Measurements from ENCODE around the gene PER2.
A peak's percentile ranks its signal among the peaks of the same experiment; 100 is the strongest.

The PER2 gene

DNA sequence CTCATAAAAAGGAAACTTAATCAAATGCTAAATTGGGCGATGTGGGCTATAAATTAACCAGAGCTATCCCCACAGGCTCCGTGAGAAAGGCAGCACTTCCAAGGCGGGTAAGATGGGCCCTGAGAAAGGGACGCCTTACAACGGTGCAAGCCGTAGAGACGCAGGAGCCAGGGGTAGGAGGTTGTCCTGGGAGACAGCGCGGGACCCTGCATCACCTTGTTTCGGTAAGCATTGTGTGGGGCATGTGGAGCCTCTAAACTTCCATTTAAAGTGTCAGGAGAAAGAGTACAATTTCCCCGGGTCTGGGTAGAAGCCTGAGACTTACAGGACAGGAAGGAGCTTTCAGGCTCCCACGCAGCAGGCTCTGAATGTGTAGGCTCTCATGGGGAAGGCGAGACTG, 1.2 kb upstream of the PER2 start:
- H3K27ac ChIP-seq, result peak overlapping the region; percentile 96
- TF ChIP-seq, protein P1, sequence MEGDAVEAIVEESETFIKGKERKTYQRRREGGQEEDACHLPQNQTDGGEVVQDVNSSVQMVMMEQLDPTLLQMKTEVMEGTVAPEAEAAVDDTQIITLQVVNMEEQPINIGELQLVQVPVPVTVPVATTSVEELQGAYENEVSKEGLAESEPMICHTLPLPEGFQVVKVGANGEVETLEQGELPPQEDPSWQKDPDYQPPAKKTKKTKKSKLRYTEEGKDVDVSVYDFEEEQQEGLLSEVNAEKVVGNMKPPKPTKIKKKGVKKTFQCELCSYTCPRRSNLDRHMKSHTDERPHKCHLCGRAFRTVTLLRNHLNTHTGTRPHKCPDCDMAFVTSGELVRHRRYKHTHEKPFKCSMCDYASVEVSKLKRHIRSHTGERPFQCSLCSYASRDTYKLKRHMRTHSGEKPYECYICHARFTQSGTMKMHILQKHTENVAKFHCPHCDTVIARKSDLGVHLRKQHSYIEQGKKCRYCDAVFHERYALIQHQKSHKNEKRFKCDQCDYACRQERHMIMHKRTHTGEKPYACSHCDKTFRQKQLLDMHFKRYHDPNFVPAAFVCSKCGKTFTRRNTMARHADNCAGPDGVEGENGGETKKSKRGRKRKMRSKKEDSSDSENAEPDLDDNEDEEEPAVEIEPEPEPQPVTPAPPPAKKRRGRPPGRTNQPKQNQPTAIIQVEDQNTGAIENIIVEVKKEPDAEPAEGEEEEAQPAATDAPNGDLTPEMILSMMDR (conservative IDR thresholded peaks at IDR 0.05), result no peak

DNA sequence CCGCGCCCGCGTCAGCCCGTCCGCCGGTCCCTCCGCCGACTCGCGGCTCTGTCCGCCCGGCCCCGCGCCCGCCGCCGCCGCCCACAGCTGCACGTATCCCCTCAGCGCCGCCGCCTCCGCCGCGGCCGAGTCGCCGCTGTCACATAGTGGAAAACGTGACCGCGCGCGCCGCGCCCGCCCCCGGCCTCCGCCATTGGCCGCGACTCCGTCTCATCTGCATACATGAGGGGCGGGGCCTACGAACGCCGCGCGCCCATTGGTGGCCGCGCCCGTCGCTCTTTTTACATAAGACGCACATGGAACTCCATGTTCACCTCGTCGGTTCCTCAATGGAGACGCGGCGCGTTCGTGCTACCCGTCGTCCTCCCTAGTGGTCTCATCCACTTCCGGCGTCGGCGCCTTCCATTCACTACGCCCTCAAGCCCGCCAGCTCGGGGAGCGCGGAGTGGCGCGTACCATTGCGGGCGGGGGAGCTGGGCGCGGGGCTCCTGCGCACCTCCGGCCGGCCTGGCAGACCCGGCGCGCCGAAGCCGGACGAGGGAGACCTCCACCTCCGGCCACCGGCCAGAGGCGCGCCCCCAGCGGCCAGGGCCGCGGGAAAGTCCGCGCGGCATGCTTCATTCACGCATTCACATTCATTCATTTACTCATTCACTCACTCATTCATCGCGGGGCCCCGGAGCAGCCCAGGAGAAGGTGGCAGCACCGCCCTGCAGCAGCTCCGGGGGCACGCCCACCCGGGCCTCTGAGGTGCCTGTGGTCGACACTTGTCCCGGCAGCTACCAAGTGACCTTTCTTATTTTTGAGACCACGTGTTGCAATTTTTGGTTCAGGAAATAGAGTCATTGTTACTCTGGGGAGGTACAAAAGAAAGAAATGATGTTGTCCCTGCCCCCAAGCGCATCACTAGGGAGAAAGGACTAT, 502 bp upstream of the PER2 start:
- peak overlapping the region; percentile 96 for H3K27ac ChIP-seq
- TF ChIP-seq, protein P1 (conservative IDR thresholded peaks at IDR 0.05), result peak; percentile 58

DNA sequence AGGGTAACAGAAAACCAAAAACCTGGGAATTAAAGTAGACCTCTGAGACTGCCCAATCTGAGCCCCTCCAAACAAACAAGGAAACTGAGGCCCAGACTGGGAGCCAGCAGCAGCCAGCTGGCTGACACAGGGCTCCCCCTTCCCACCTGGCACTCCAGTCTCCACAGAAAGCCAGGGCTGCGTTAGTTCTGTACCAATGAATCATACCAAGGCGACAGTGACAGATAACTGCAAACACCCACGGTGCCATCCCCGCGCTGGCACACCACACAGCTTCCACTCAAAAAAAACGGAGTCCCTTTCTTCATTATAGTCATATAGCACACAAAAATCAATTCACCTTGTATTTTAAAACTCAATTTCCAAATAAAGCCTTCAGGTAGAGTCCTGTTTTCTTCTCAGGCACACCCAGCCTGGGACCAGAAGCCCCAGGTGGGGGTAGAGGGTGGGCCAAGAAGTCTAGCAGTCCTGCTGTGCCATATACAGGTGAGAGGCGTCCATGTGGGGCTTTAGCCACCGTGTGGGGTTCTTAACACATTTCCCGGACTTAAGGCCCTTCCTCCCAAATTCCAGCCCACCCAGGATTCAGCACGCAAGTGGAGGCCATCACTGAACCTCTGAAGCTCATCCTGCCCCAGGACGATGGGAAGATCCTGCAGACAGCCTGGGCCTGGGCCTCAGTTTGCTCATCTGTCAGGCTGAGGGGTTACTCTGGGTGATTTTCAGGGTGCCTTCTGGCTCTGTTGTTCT, 1.2 kb downstream of the PER2 start:
- TF ChIP-seq, protein P1 (conservative IDR thresholded peaks at IDR 0.05), result no peak
- H3K27ac ChIP-seq, result peak overlapping the region; percentile 96

DNA sequence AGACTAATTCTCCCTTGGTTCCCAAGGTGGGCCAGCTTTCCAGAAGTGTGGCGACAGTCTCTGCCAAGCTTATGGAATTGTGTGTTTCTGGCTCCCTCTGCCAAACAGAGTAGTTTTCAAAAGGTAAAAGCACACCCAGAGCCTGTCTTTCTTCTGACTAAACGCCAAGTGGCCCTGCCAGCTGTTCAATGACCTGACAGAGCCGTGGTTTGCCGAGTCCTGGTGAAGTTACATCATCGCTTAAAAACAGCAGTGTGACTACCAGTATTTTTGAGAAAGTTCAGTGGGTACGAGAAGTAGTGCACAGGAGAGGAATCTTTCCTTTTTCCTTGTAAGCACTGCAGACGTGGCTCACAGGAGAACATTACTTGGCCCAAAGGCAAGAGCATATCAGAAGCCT, 1.9 kb downstream of the PER2 start:
- TF ChIP-seq, protein P1 (conservative IDR thresholded peaks at IDR 0.05), result no peak
- H3K27ac ChIP-seq, result peak overlapping the region; percentile 96

DNA sequence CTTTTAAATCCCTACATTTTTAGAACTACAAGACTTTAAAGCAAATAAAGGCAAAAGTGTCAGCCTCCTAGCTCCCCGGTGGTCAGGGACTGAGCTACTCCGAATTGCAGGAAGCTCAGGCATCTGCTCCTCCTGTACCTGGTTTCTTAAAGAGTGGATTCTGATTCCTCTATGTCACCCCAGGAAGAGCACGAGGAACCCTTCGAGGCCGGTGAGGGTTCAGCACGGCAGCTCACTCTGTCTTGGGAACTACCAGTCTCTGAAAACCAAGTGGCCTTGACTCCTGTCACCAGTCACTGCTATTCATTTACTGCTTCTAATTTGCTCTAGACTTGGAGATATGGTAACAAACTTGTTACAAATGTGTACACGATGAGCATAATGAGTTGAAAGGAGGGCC, 2.3 kb downstream of the PER2 start:
- TF ChIP-seq, protein P1 (conservative IDR thresholded peaks at IDR 0.05), result no peak
- peak overlapping the region; percentile 96 for H3K27ac ChIP-seq

DNA sequence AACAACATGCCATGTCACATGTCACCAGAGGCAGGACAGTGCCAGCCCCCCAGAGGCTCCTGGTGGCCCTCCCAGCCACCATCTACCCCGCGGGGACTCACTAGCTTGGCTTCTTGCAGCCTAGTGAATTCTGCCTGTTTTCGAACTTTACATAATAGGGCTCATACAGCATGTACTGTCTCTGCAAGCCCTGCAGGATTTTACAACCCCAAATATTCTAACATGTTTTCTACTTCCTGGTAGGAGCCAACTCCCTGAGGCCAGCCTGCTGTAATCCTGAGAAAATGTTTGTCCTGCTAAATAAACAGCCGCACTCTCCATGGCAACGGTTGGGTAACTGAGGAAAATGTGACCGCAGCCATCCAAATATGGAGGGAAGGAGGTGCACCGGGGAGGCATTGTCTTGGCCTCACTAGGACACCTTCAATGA, 2.7 kb downstream of the PER2 start:
- H3K27ac ChIP-seq, result peak overlapping the region; percentile 96
- TF ChIP-seq, protein P1 (conservative IDR thresholded peaks at IDR 0.05), result no peak

DNA sequence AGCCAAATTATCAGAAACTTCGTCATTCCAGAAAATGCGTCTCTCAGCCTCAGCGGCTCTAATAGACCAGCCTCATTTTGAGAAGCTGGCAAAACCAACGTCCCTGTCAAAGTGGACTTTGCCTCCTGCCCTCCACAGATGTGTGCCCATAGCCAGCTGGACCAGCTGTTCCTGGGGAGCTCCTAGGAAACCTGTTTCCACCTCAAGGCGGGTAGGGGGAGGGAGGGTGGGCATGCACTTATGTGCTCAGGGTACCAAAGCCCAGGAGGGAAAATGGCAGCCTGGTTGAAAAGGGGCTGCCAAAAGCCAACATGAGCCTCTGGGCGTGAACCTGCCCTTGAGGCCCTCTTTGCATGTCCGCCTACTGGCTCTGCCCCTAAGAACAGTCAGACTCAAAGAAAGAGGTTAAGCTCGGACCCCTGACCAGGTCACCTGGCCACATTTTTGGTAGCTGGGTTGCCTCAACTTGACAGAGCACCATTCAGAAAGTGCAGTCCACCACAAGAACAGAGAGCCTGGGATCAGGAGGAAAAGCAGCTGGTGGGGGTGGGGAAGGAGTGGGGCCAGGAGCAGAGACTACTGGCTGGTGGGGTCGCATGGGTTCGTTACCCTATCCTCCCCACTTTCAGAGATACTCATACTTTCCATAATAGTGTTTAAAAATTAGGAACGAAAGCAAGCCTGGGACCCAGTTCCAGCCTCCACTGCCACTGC, 3.5 kb downstream of the PER2 start:
- H3K27ac ChIP-seq, result peak overlapping the region; percentile 96
- TF ChIP-seq, protein P1 (conservative IDR thresholded peaks at IDR 0.05), result no peak

Data from VCaP (cell line).